GM18505 (cell line): ENCODE measurements around the gene APC2.
"Not testable (repeated sequence)": the region's sequence is repeated elsewhere in the genome, so short reads cannot be mapped to it uniquely, and the experiment has no call there.

Experiments
- ATAC-seq: cut with Tn5 transposase; IDR thresholded peaks from one replicate; pipeline ENCODE4 v1.9.1; 2021; ENCODE audit not compliant: unreplicated experiment
- POLR2A ChIP-seq: IDR thresholded peaks from 4 replicates; pipeline ENCODE4 v1.6.1; 2011; ENCODE audit warnings: borderline replicate concordance; ENCODE audit not compliant: insufficient read depth, insufficient read length; ENCODE audit errors: extremely low read depth

APC2 gene

DNA sequence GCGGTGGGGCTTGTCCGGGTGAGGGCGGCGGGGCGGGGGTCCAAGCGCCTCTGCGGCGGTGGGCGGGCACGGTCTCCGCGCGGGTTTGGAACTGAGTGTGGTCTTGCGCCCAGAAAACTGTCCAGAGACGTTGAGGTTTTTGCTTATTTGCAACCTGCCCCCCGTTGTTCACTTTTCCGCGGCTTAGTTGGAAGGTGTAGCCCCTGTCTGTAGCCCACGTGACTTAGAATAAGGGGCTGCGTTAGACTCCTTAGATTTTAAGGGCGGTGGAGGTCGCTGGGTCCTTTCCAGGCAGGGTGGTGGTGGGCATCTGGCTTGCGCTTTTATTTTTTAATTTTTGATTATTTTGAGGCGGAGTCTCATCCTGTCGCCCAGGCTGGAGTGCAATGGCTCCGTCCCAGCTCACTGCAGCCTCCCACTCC is 11.0 kb upstream of the APC2 start:
- ATAC-seq, result no peak
- TF ChIP-seq POLR2A, result no peak

DNA sequence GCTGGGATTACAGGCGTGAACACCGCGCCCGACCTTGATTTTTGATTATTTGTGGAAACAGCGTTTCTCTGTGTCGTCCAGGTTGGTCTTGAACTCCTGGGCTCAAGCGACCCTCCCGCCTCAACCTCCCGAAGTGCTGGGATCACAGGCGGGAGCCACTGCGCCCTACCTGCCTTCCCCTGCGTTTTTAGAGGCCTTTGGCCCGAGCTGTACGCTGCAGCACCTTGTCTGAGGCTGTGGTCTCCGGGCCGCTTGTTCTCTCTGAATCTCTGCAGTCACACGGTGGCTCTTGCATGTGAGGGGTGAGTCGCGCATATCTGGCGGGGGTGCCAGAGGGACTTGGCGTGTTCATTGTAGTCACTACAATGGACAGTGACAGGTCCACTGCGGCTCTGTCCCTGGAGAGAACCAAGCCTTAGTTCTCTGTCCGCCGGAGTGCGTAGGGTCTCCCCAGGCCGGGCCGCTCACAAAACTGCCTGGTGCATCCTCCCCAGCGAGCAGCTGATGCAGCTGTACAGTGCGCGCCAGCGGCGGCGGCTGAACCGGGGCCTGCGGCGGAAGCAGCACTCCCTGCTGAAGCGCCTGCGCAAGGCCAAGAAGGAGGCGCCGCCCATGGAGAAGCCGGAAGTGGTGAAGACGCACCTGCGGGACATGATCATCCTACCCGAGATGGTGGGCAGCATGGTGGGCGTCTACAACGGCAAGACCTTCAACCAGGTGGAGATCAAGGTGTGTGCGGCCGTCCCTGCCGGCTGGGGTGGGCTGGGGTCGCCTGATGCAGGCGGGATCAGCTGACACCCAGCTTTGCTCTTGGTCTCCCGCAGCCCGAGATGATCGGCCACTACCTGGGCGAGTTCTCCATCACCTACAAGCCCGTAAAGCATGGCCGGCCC is 10.2 kb upstream of the APC2 start:
- not testable (repeated sequence) for ATAC-seq

DNA sequence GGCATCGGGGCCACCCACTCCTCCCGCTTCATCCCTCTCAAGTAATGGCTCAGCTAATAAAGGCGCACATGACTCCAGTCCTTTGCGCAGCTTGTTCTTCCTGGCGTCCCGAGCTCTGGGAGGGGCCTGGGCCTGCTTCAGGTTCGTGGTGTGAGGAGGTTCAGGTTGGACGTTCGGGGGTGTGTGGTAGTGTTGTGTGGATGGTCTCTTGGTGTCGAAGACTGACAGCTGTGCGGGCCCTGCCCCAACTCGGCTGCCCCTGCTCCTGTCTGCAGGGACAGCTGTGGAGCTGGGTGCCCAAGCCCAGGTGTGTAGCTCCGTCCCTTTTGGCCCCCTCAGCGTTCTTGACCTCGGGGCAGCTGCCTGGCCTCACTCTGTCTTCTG is 9.5 kb upstream of the APC2 start:
- no peak for TF ChIP-seq POLR2A

DNA sequence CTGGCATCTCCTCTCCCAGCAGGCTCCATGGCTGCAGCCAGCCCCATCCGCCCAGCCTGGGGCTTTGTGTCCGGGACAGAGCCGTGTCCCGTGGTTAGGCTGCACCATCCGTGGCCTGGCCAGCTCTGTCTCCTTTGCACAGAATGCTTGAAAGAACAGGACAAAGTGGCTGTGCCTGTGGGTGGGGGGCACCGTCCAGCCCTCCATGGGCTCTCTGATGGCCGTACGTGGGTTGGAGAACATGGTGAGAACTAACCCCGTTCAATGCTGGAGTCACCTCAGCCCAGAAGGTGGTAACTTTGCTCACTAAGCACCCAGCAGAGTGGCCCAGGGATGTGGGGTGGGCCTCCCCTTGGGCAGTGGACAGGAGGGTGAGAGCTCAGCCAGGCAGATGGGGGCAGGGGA is 8.9 kb upstream of the APC2 start:
- ATAC-seq, result no peak
- no peak for TF ChIP-seq POLR2A

More for the DNA sequence above, 9.5 kb upstream of the APC2 start:
- ATAC-seq, result no peak

DNA sequence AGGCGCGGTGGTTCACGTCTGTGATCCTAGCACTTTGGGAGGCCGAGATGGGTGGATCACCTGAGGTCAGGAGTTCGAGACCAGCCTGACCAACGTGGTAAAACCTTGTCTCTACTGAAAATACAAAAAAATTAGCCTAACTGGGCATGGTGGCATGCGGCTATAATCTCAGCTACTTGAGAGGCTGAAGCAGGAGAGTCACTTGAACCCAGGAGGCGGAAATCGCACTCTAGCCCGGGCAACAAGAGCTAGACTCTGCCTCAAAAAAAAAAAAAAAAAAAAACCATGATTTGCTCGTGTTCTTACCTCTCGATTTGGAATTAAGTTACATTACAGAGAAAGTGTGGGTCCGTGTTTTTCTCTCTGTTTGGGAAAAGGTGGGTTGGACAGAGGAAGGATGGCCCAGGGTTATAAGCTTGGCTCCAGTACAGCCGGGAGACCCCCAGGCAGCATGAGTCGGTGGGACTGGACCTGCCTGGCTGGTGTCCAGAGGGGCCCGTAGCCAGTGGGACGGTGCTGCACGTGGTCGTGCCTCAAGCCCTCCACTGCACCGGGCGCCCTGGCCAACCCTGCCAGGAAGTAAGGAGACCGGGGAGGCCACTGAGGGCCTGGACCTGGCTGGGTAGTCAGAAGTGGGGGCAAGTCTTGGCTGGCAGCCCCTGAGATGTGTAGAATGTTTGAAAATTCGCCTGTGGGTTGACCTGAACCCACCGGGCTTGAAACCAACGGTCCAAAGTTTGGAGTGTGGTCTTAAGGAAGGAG is 8.1 kb upstream of the APC2 start:
- TF ChIP-seq POLR2A, result no peak
- ATAC-seq, result no peak

DNA sequence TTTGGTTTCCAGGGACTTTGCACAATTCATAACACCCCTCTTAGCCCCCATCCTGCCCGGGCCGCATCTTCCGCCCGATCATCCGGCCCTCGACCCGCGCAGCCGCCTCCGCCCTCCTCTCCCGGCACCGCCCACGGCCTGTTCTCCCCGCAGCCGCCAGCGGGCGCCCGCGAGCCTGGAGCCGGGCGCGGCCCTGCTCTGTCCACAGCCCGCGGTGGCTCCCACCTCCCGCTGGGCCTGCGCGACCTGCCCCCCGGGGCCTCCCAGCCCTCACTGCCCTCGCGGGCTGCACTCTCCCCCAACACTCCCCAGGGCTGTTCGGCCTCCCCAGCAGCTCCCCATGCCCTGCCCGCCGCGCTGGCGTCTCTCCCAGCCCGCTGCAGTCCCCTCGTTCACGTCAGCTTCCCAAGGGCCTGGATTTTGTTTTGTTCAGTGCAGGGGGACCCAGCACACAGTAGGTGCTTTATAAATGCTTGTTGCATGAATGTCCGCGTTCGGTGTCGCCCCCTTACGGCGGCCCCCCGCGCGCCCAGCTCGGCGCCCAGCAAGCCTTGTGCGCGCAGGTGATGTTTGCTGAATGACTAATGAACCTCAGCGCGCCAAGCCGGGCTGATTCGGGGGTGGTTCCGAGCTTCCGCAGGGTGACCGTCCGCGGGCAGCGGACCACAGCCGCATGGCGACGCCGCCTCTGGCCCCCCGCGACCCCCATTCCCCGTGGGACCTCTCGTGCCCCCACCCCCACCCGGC is 4.6 kb upstream of the APC2 start:
- TF ChIP-seq POLR2A, result no peak
- ATAC-seq, result peak; percentile 57

DNA sequence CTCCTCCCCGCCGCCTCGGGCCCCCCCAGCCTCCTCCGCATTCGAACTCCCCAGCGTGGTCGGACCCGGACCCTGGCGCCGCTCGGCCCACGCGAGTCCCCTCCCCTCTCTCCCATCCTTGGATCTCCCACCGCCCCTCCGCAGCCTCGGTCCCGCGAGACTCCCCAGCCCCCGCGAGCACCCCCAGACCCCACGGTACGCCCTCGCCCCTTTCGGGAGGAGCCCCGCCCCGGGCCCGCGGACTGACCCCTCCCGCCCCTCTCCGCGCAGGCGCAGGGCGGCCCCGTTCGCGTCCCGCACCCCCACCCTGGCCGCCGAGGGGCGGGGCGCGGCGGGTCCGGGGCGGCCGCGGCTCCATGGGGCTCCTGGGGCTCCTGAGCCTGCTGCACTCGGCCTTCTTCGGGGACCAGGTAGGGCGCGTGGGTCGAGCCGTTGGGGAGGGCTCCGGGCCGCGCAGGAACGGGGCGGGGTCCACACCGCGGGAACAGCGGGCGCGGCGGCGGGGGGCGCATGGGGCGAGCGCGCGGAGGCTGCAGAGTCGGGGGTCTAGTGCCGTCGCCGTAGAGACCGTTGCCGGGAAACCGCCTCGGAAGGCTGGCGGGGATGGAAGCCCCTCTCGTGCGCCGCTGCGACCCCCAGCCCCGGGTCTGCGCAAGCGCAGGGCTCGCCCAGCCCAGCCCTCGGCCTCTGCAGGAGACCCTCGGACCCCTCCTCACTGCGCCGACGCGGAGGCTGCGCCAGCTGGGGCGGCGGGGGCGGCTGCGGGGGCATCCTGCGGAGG is 3.8 kb upstream of the APC2 start:
- no peak for TF ChIP-seq POLR2A

DNA sequence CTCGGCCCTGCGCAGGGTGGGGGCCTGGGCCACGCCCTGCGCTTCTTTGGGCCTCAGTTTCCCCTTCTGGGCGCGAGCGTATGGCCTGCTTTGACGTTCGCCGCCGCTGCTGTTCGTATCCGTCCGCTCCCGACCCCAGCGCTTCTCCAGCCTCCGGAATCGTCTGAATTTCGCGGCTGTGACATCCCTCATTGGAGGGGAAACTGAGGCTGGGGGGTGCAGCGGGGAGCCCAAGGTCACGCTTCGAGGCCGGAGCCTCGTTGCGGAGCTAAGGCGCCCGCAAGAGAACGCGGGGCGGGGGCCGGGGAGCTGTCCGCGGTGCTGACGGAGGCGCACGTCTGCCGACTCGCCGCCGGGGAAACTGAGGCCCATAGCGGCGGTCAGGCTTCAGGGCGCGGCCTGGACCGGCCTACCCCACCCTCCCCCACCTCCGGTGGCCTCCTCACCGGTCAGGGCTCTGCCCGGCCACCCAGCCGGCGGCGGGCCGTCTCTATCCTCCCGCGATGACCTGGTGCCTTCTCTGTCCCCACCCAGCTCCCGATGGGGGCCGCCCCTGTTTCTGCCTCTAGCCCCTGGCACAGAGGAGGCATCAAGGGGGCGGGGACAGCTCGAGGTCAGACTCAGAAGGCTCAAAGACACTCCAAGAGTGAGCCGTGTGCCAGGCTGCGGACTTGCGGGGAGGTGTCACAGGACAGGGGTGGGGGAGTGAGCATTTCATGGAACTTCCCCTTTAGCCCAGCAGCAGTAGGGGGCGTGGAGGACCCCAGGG is 3.0 kb upstream of the APC2 start:
- ATAC-seq, result no peak
- TF ChIP-seq POLR2A, result no peak

More for the DNA sequence above, 3.8 kb upstream of the APC2 start:
- ATAC-seq, result no peak

DNA sequence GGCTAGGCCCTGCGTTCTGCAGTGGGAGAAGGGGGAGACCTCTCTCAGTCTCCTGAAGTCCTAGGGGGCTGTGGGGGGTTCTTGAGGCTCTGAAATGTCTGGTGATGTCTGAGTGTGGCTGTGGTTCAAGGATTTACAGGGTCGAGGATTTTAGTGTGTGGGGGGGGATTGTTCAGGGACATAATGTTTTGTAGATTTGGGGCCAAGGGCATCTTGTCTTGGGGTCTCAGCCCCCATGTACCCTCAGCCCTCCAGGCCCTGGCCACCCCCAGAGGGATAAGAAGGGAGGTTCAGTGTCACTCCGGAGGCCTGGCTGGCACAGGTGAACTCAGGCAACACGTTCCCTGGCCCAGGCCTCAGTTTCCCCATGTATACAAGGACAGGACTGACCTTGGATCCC is 2.4 kb upstream of the APC2 start:
- TF ChIP-seq POLR2A, result no peak
- no peak for ATAC-seq

DNA sequence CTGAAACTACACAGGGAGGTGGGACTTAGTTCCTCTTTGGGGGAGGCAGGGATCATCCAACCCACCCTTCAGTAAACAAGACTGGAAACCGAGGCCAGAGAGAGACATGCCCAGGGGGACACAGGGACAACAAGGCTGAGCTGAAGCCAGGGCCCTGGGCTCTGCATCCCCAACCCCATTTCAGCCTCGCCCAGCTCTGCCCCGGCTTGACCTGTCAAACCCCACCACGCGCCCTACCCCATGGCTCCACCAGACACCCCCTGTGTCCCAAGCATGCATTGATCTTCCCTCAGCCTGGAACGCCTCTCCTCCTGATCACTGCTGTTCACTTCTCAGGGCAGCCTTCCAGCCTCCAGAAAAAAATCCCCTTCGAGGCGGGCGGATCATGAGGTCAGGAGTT is 2.0 kb upstream of the APC2 start:
- TF ChIP-seq POLR2A, result no peak
- no peak for ATAC-seq

DNA sequence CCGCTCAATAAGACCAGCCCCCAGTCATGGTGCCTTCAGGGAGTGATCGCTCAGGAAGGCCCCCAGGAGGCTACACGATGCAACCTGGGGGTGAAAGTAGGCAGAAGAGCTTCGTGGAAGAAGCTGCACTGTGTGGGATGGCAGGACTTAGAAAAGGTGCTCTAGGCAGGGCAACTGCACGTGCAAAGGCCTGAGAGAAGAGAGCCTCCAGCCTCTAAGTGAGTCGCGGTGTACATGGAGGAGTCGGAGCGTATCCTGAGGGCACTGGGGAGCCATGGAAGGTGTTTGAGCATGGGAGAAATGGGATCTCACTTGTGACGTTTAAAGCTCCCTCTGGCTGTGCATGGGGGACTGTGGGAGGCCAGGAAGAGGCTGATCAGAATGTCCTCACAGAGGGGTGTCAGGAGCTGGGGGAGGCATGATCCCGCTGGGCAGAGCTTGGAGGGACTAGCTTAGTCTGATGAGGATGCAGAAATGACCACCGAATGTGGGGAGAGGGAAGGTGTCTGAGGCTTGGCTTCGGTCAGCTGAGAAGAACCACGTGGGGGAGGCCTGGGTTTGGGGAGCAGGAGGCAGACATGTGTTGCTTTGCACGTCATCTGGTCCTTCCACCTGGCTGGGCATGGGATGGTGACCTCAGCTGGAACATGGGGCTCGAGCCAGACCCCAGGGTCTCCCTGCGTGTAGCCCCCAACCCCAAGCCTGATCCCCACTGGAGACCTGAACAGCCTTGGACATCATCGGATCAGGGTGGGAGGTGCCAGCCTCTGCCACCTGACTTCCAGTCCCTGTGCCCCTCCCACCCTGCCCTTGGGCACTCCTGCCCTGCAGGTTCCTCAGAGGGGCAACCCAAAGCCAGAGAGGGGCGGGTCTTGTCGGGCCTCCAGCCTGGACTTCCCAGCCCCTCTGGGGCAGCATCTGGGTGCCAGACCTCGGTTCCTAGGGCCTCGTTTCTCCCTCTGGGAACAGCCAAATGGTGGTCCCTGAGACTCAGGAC is 1.1 kb downstream of the APC2 start:
- TF ChIP-seq POLR2A, result no peak
- ATAC-seq, result no peak

DNA sequence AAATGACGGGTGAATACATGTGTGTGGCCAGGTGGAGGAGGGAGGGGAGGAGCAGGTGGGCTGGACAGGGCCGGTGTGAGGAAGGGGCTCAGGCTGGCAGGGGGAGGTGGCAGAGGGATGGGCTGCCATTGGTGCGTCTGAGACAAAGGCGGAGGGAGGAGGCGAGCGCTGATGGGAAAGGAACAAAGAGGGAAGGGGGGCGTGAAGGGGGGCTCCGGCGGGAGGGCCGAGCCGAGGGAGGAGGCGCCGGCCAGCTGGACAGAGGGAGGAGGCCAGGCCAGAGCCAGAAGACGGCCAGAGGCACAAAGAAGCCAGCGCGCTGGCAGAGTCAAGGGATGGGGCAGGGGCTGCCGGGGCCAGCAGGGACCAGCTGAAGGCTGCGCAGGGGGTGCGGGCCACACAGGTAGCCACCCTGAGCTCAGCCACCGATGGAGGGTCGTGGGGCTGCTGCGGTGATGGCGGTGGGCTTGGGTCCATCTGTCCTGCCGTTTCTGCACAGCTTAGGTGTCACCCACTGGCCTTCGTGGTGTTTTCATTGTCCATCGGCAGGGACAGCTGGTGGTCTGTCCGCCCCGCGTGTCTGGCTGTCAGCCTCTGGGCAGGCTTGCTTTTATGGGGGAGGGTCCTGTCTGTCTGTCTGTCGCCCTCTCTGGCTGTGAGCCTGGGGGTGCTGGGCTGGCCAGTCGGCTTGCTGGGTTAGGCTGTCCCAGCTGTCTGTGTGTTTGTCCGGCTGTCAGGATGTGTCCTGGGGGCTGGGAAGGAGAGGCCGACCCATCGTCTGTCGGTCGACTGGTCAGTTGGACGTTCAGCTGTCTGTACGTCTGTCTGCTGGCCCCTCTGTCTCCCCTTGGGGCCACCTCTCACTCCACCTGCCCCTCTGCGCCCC is 2.2 kb downstream of the APC2 start:
- no peak for TF ChIP-seq POLR2A
- no peak for ATAC-seq
